Suprapubic skin (tissue), 3 donors: Measurements from ENCODE around the gene TREM2.

Source experiments
- EP300 ChIP-seq: sonication (generic); formaldehyde crosslinking; IDR thresholded peaks from one replicate; pipeline ENCODE4 v1.6.1; 2017; ENCODE audit warnings: antibody characterized with exemption
- POLR2A ChIP-seq, 2 donors: fragments of 450-650 bp; IDR thresholded peaks; one replicate each; pipeline ENCODE4 v1.6.1; 2017; ENCODE audit warnings: antibody characterized with exemption in 2 of 2, mild to moderate bottlenecking in 2 of 2, moderate library complexity in 2 of 2
- TF ChIP-seq, protein P1 (sequence below), 2 donors: fragments of 200-600 bp in 1 of 2; fragments of 450-650 bp in 1 of 2; sonication (generic) in 1 of 2; IDR thresholded peaks; one replicate each; pipeline ENCODE4 v1.5.1; 2016 to 2019; ENCODE audit warnings: antibody characterized with exemption in 2 of 2, mild to moderate bottlenecking in 1 of 2, moderate library complexity in 1 of 2

DNA sequence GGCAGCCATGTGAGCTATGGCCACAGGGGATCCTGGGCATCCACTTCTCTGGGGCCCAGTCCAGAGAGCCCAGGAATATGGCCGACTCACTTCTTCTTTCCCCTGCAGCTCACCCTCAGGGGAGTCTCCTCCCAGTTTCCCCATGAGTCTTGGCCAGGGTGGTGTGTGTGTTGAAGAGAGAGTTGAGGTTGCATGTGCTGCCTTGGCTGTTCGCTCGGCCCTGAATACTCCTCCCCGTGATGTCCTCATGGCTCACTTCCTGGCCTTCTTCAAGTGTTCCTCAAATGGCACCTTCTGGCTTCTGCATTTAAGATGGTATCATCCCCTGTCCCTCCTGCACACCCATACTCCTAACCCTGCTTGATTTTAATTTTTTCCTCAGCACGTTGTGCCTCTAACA is 5.6 kb downstream of the TREM2 start:
- TF ChIP-seq EP300 (no peak), POLR2A (IDR thresholded peaks at IDR 0.05) (no peak)
- TF ChIP-seq, protein P1, sequence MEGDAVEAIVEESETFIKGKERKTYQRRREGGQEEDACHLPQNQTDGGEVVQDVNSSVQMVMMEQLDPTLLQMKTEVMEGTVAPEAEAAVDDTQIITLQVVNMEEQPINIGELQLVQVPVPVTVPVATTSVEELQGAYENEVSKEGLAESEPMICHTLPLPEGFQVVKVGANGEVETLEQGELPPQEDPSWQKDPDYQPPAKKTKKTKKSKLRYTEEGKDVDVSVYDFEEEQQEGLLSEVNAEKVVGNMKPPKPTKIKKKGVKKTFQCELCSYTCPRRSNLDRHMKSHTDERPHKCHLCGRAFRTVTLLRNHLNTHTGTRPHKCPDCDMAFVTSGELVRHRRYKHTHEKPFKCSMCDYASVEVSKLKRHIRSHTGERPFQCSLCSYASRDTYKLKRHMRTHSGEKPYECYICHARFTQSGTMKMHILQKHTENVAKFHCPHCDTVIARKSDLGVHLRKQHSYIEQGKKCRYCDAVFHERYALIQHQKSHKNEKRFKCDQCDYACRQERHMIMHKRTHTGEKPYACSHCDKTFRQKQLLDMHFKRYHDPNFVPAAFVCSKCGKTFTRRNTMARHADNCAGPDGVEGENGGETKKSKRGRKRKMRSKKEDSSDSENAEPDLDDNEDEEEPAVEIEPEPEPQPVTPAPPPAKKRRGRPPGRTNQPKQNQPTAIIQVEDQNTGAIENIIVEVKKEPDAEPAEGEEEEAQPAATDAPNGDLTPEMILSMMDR (IDR thresholded peaks at IDR 0.05), result no peak
